ENCODE measurements around the gene DOCK11.

DNA sequence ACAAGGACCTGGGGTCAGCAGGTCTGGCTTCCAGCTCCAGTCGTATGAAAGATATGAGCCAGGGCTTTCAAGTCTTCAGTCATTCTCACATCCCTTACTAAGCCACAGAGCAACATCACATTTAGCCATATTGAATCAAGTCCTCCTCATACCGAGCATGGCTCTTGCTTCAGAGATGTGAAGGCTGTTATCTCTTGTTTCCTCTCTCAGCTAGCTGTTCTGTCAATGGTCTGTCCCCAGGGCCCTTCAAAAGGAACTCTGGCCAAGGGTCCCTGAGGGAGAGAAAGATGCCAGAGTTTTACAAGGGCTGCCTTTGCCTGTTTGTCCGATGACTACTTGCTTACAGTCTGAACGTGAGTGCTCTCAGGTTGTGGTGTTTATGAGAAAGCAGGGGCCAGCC lies 30.5 kb downstream of the DOCK11 start:
- TF ChIP-seq, protein P1, sequence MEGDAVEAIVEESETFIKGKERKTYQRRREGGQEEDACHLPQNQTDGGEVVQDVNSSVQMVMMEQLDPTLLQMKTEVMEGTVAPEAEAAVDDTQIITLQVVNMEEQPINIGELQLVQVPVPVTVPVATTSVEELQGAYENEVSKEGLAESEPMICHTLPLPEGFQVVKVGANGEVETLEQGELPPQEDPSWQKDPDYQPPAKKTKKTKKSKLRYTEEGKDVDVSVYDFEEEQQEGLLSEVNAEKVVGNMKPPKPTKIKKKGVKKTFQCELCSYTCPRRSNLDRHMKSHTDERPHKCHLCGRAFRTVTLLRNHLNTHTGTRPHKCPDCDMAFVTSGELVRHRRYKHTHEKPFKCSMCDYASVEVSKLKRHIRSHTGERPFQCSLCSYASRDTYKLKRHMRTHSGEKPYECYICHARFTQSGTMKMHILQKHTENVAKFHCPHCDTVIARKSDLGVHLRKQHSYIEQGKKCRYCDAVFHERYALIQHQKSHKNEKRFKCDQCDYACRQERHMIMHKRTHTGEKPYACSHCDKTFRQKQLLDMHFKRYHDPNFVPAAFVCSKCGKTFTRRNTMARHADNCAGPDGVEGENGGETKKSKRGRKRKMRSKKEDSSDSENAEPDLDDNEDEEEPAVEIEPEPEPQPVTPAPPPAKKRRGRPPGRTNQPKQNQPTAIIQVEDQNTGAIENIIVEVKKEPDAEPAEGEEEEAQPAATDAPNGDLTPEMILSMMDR (conservative IDR thresholded peaks at IDR 0.05; ENCODE audit: low read length) = no peak
- no peak for TF ChIP-seq EZH2phosphoT487 (IDR thresholded peaks at IDR 0.05; ENCODE audit: borderline replicate concordance, low read depth, low read length)
